SKM-1 (cell line): ENCODE results near the gene LINC01488.

ENCODE experiments used
- DNase-seq: peaks from one replicate; lab custom pipeline; 2025; ENCODE audit not compliant: unreplicated experiment; lab: John Stamatoyannopoulos, UW

Gene LINC01488

GRCh38 chr11:69476509-69476961 lies 4.9 kb upstream of the LINC01488 start:
- DNase-seq, result no peak

- DNase-seq, result no peak
Measured at GRCh38 chr11:69477086-69477485, 4.4 kb upstream of the LINC01488 start.

GRCh38 chr11:69479591-69480271 lies 1.7 kb upstream of the LINC01488 start:
- no peak for DNase-seq

GRCh38 chr11:69480547-69481392 lies 693 bp upstream of the LINC01488 start:
- no peak for DNase-seq

- DNase-seq, result no peak
Measured at GRCh38 chr11:69482322-69482721, 859 bp downstream of the LINC01488 start.

- DNase-seq, result no peak
Measured at GRCh38 chr11:69483170-69483569, 1.7 kb downstream of the LINC01488 start.

GRCh38 chr11:69483691-69484426 lies 2.4 kb downstream of the LINC01488 start:
- no peak for DNase-seq

- DNase-seq, result no peak
Measured at GRCh38 chr11:69484427-69485259, 3.2 kb downstream of the LINC01488 start.

- DNase-seq, result no peak
Measured at GRCh38 chr11:69485337-69486041, 4.0 kb downstream of the LINC01488 start.

GRCh38 chr11:69486056-69486772 lies 4.8 kb downstream of the LINC01488 start:
- no peak for DNase-seq

- no peak for DNase-seq
Measured at GRCh38 chr11:69486773-69487291, 5.4 kb downstream of the LINC01488 start.

GRCh38 chr11:69487391-69487790 lies 5.9 kb downstream of the LINC01488 start:
- DNase-seq, result no peak

- DNase-seq, result no peak
Measured at GRCh38 chr11:69487849-69488542, 6.5 kb downstream of the LINC01488 start.

- no peak for DNase-seq
Measured at GRCh38 chr11:69488543-69488940, 7.1 kb downstream of the LINC01488 start.

- no peak for DNase-seq
Measured at GRCh38 chr11:69489031-69489745, 7.7 kb downstream of the LINC01488 start.

GRCh38 chr11:69489746-69490365 lies 8.4 kb downstream of the LINC01488 start:
- DNase-seq, result no peak

- DNase-seq, result no peak
Measured at GRCh38 chr11:69490516-69490915, 9.1 kb downstream of the LINC01488 start.
